GM08714 (cell line): ENCODE data around the gene SDK1.

Experiments
- H3K4me3 ChIP-seq: fragments of 200-500 bp; sonication (Bioruptor generic); 2 replicates; pipeline ENCODE4 v1.5.1; 2014; ENCODE audit warnings: mild to moderate bottlenecking, low read length, inconsistent platforms
- ZNF274 ChIP-seq: IDR thresholded peaks from 2 replicates; pipeline ENCODE4 v1.6.1; 2012; ENCODE audit warnings: mild to moderate bottlenecking, low read depth, low read length

The SDK1 gene

GRCh38 chr7:3461923-3462322 is 160.9 kb downstream of the SDK1 start:
- TF ChIP-seq ZNF274, result no peak
- no peak overlapping the region for H3K4me3 ChIP-seq

GRCh38 chr7:3463696-3464095 is 162.6 kb downstream of the SDK1 start:
- no peak overlapping the region for H3K4me3 ChIP-seq
- no peak for TF ChIP-seq ZNF274

- H3K4me3 ChIP-seq, result no peak overlapping the region
- no peak for TF ChIP-seq ZNF274
Observed at GRCh38 chr7:3464900-3465622, 164.0 kb downstream of the SDK1 start.

GRCh38 chr7:3466261-3466660 is 165.2 kb downstream of the SDK1 start:
- no peak overlapping the region for H3K4me3 ChIP-seq
- no peak for TF ChIP-seq ZNF274

GRCh38 chr7:3469641-3470040 is 168.6 kb downstream of the SDK1 start:
- no peak for TF ChIP-seq ZNF274

GRCh38 chr7:3480197-3480596 is 179.1 kb downstream of the SDK1 start:
- TF ChIP-seq ZNF274, result no peak
- no peak overlapping the region for H3K4me3 ChIP-seq

More at GRCh38 chr7:3469641-3470040, 168.6 kb downstream of the SDK1 start:
- H3K4me3 ChIP-seq, result no peak overlapping the region

- no peak overlapping the region for H3K4me3 ChIP-seq
- TF ChIP-seq ZNF274, result no peak
Observed at GRCh38 chr7:3481435-3481834, 180.4 kb downstream of the SDK1 start.

GRCh38 chr7:3482147-3482921 is 181.3 kb downstream of the SDK1 start:
- TF ChIP-seq ZNF274, result no peak
- no peak overlapping the region for H3K4me3 ChIP-seq

GRCh38 chr7:3486841-3487240 is 185.8 kb downstream of the SDK1 start:
- no peak overlapping the region for H3K4me3 ChIP-seq
- TF ChIP-seq ZNF274, result no peak

- TF ChIP-seq ZNF274, result no peak
- H3K4me3 ChIP-seq, result no peak overlapping the region
Observed at GRCh38 chr7:3488829-3489228, 187.8 kb downstream of the SDK1 start.

GRCh38 chr7:3493499-3493898 is 192.4 kb downstream of the SDK1 start:
- TF ChIP-seq ZNF274, result no peak
- H3K4me3 ChIP-seq, result no peak overlapping the region

GRCh38 chr7:3494947-3495346 is 193.9 kb downstream of the SDK1 start:
- no peak overlapping the region for H3K4me3 ChIP-seq
- TF ChIP-seq ZNF274, result no peak

GRCh38 chr7:3495530-3495929 is 194.5 kb downstream of the SDK1 start:
- TF ChIP-seq ZNF274, result no peak
- H3K4me3 ChIP-seq, result no peak overlapping the region

- H3K4me3 ChIP-seq, result no peak overlapping the region
- no peak for TF ChIP-seq ZNF274
Observed at GRCh38 chr7:3495954-3496353, 194.9 kb downstream of the SDK1 start.

- H3K4me3 ChIP-seq, result no peak overlapping the region
- TF ChIP-seq ZNF274, result no peak
Observed at GRCh38 chr7:3497796-3498195, 196.7 kb downstream of the SDK1 start.
